Sigmoid colon (tissue), 3 donors: Measurements from ENCODE around the gene SPPL2B.

ENCODE experiments used
- POLR2A ChIP-seq, 2 donors: fragments of 450-650 bp; IDR thresholded peaks; one replicate each; pipeline ENCODE4 v1.6.1; 2016; ENCODE audit warnings: antibody characterized with exemption in 2 of 2, mild to moderate bottlenecking in 2 of 2, moderate library complexity in 2 of 2
- TF ChIP-seq, protein P1 (sequence below), 4 experiments: fragments of 450-650 bp in 3 of 4; fragments of 200-600 bp in 1 of 4; IDR thresholded peaks; one replicate each; pipeline ENCODE4 v1.5.1; 2016 to 2019; ENCODE audit warnings: antibody characterized with exemption in 4 of 4, mild to moderate bottlenecking in 3 of 4, moderate library complexity in 2 of 4

DNA sequence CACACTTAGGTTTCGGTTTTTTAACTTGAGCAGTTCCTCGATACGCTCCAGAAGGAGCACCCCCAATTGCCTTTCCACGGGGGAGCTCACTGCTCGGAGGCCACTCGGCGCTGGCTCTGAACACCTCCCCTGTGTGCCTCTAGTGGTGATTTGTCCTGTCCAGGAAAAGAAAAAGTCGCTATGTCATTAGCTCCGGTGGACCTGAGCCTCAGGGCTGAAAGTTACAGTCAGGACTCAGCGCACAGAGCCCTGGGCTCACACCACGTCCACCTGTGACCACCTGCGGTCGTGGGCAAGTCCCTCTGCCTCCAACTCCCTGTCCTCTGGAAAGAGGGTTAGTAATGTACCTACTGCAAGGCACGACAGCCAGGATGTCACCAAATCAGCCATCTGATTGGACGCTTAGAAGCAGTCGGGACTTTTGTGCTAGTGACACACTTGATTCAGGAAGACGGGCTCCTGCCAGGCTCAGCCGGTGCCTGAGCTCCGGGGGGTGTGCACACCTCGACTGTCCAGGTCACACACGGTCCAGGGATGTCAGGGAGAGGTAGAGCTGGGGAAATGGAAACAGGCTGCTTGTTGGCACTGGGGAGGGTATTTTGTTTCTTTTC, 27.7 kb downstream of the SPPL2B start:
- TF ChIP-seq, protein P1, sequence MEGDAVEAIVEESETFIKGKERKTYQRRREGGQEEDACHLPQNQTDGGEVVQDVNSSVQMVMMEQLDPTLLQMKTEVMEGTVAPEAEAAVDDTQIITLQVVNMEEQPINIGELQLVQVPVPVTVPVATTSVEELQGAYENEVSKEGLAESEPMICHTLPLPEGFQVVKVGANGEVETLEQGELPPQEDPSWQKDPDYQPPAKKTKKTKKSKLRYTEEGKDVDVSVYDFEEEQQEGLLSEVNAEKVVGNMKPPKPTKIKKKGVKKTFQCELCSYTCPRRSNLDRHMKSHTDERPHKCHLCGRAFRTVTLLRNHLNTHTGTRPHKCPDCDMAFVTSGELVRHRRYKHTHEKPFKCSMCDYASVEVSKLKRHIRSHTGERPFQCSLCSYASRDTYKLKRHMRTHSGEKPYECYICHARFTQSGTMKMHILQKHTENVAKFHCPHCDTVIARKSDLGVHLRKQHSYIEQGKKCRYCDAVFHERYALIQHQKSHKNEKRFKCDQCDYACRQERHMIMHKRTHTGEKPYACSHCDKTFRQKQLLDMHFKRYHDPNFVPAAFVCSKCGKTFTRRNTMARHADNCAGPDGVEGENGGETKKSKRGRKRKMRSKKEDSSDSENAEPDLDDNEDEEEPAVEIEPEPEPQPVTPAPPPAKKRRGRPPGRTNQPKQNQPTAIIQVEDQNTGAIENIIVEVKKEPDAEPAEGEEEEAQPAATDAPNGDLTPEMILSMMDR (IDR thresholded peaks at IDR 0.05), result no peak
- TF ChIP-seq POLR2A (IDR thresholded peaks at IDR 0.05), result no peak
